Progenitor cell of endocrine pancreas (in vitro differentiated cells): ENCODE data around the gene NOP56. TPM values are rescaled to one million over a fixed set of nuclear protein-coding genes. Genes with fewer than 3 reads are reported as not detected.

Source experiments
- DNase-seq: peaks from one replicate; pipeline ENCODE4 v3.0.0; 2021; ENCODE audit warnings: low spot score; ENCODE audit not compliant: unreplicated experiment
- H3K27ac Mint-ChIP-seq: 2 replicates; pipeline ENCODE4 v1.8.0; 2021; ENCODE audit warnings: mild to moderate bottlenecking, moderate library complexity, mixed read lengths
- H3K27me3 Mint-ChIP-seq: 2 replicates; pipeline ENCODE4 v1.8.0; 2021; ENCODE audit warnings: mixed read lengths
- H3K36me3 Mint-ChIP-seq: 2 replicates; pipeline ENCODE4 v1.8.0; 2022; ENCODE audit warnings: mixed read lengths; ENCODE audit not compliant: insufficient read depth
- H3K4me1 Mint-ChIP-seq: 2 replicates; pipeline ENCODE4 v1.8.0; 2021; ENCODE audit warnings: low read depth, mixed read lengths
- H3K4me3 Mint-ChIP-seq: 2 replicates; pipeline ENCODE4 v1.8.0; 2021; ENCODE audit warnings: low read depth, mild to moderate bottlenecking, moderate library complexity, mixed read lengths
- H3K9me3 Mint-ChIP-seq: 2 replicates; pipeline ENCODE4 v1.8.0; 2021; ENCODE audit warnings: low read depth, mixed read lengths
- total RNA-seq: library from RNA; stranded (reverse); gene quantifications from 2 replicates; pipeline ENCODE4 v1.2.1, GENCODE V29; 2021
- TF ChIP-seq, protein P1 (sequence below): fragments of 200-600 bp; sonication (generic); IDR thresholded peaks from one replicate; pipeline ENCODE4 v1.5.0; 2021; ENCODE audit warnings: antibody characterized with exemption, mild to moderate bottlenecking; ENCODE audit not compliant: unreplicated experiment

NOP56 gene
- total RNA-seq, 1 donor from 2014 or later: 271 TPM

DNA sequence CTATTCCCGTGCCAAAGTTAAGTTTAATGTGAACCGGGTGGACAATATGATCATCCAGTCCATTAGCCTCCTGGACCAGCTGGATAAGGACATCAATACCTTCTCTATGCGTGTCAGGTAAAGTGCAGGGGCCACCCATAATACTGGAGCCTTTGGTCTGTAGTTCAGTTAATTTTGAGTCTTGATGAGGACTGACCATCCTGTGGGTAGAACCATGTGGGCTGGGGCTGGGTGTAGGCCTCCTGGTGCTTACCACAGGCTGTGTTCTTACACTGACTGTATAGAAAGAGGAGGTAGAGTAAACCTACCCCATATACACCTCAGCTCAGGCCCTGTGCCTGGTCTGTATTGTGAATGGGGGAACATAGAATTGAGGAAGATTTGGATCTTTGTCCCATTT, 2.4 kb downstream of the NOP56 start:
- H3K9me3 Mint-ChIP-seq: no peaks in the 10 kb centered on the region
- no peak for DNase-seq
- peaks cover 35% of the 10 kb centered on the region for H3K36me3 Mint-ChIP-seq
- TF ChIP-seq, protein P1, sequence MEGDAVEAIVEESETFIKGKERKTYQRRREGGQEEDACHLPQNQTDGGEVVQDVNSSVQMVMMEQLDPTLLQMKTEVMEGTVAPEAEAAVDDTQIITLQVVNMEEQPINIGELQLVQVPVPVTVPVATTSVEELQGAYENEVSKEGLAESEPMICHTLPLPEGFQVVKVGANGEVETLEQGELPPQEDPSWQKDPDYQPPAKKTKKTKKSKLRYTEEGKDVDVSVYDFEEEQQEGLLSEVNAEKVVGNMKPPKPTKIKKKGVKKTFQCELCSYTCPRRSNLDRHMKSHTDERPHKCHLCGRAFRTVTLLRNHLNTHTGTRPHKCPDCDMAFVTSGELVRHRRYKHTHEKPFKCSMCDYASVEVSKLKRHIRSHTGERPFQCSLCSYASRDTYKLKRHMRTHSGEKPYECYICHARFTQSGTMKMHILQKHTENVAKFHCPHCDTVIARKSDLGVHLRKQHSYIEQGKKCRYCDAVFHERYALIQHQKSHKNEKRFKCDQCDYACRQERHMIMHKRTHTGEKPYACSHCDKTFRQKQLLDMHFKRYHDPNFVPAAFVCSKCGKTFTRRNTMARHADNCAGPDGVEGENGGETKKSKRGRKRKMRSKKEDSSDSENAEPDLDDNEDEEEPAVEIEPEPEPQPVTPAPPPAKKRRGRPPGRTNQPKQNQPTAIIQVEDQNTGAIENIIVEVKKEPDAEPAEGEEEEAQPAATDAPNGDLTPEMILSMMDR: no peak
- H3K27ac Mint-ChIP-seq: peak overlapping the region; percentile 16
- H3K27me3 Mint-ChIP-seq: no peaks in the 10 kb centered on the region
- H3K4me3 Mint-ChIP-seq: peak overlapping the region; percentile 88
- peaks cover 15% of the 10 kb centered on the region for H3K4me1 Mint-ChIP-seq

DNA sequence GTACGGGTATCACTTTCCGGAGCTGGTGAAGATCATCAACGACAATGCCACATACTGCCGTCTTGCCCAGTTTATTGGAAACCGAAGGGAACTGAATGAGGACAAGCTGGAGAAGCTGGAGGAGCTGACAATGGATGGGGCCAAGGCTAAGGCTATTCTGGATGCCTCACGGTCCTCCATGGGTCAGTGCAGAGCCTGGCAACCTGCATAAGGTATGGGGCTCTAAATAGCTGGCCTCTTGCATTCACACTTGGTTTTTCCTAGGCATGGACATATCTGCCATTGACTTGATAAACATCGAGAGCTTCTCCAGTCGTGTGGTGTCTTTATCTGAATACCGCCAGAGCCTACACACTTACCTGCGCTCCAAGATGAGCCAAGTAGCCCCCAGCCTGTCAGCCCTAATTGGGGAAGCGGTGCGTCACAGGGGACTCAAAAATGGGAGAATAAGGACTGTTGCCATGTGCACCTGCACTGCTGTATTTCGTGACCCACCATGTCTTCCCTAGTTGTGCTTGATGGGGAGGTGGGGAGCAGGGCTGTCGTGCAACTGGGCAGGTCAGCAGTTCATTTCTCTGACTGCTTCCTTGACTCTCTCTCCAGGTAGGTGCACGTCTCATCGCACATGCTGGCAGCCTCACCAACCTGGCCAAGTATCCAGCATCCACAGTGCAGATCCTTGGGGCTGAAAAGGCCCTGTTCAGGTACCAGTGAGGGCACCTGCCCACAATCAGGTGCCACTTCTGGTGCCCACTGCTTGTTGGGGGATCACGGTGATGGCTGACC, 3.1 kb downstream of the NOP56 start:
- TF ChIP-seq, protein P1: no peak
- Mint-ChIP-seq H3K4me3 (no peak overlapping the region), H3K4me1 (peaks cover 15% of the 10 kb centered on the region), H3K9me3 (no peaks in the 10 kb centered on the region), H3K36me3 (peaks cover 36% of the 10 kb centered on the region), H3K27ac (peak overlapping the region; percentile 16), H3K27me3 (no peaks in the 10 kb centered on the region)
- DNase-seq: no peak

DNA sequence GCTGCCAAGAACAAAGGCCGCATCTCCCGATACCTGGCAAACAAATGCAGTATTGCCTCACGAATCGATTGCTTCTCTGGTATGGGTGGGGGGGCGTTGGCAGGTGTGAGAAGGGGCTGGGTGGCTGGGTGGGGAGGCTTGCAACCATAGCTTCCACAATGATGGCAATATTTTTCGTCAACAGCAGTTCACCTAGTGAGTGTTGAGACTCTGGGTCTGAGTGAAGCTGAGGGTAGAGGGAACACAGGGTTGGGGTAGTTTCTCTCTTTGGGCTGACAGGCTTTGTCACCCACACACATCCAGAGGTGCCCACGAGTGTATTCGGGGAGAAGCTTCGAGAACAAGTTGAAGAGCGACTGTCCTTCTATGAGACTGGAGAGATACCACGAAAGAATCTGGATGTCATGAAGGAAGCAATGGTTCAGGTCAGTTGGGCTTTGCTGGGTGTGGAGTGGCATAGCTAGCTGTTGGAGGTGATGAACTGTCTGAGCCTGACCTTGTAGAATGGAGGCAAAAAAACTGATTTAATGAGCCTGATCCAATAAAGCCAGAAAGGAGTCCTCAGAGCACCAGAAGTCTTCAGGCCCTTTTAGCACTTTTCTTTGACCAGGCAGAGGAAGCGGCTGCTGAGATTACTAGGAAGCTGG, 4.2 kb downstream of the NOP56 start:
- TF ChIP-seq, protein P1: no peak
- H3K27ac Mint-ChIP-seq: peak overlapping the region; percentile 33
- H3K27me3 Mint-ChIP-seq: no peaks in the 10 kb centered on the region
- H3K9me3 Mint-ChIP-seq: no peaks in the 10 kb centered on the region
- no peak for DNase-seq
- no peak overlapping the region for H3K4me3 Mint-ChIP-seq
- peaks cover 15% of the 10 kb centered on the region for H3K4me1 Mint-ChIP-seq
- H3K36me3 Mint-ChIP-seq: peaks cover 39% of the 10 kb centered on the region

DNA sequence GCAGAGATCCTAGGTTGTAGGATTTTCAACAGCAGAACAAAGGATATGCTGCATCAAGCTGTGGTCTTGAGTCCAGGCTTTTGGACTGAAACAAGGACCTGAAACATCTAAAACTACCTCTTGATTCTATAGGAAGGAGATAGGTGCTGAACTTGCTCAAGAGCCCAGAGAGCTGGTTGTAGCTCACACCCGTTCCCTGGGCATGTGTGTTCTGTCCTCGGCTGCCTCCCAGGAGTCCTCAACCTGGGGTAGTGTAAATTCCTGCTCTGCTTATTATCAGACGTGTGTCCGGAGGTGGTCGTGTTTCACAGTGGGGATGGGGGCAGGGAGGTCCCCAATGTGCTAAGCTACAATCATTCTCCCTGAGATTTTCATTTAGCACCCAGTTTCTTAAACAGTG, 4.8 kb downstream of the NOP56 start:
- H3K27me3 Mint-ChIP-seq: no peaks in the 10 kb centered on the region
- H3K27ac Mint-ChIP-seq: peak overlapping the region; percentile 33
- no peak for DNase-seq
- peaks cover 43% of the 10 kb centered on the region for H3K36me3 Mint-ChIP-seq
- H3K4me1 Mint-ChIP-seq: peaks cover 15% of the 10 kb centered on the region
- no peaks in the 10 kb centered on the region for H3K9me3 Mint-ChIP-seq
- TF ChIP-seq, protein P1: no peak
- H3K4me3 Mint-ChIP-seq: no peak overlapping the region

DNA sequence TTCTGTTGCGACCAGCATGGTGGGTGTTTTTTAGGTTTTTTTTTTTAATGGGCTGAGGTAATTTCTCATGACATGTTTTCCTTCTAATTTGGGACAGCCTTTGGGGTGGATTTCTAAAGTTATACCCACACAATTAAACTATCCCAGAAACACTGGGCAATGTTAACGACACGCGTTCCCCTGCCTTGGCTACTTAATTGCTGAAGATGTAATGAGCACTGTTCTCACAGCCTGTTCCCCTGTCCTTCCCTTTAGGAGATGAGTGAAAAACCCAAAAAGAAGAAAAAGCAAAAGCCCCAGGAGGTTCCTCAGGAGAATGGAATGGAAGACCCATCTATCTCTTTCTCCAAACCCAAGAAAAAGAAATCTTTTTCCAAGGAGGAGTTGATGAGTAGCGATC, 5.2 kb downstream of the NOP56 start:
- peaks cover 44% of the 10 kb centered on the region for H3K36me3 Mint-ChIP-seq
- TF ChIP-seq, protein P1: no peak
- no peaks in the 10 kb centered on the region for H3K9me3 Mint-ChIP-seq
- no peak for DNase-seq
- no peak overlapping the region for H3K4me3 Mint-ChIP-seq
- H3K27me3 Mint-ChIP-seq: no peaks in the 10 kb centered on the region
- no peak overlapping the region for H3K27ac Mint-ChIP-seq
- H3K4me1 Mint-ChIP-seq: peaks cover 15% of the 10 kb centered on the region
